ENCODE measurements around the gene LRRC3B.

Gene LRRC3B, protein sequence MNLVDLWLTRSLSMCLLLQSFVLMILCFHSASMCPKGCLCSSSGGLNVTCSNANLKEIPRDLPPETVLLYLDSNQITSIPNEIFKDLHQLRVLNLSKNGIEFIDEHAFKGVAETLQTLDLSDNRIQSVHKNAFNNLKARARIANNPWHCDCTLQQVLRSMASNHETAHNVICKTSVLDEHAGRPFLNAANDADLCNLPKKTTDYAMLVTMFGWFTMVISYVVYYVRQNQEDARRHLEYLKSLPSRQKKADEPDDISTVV

DNA sequence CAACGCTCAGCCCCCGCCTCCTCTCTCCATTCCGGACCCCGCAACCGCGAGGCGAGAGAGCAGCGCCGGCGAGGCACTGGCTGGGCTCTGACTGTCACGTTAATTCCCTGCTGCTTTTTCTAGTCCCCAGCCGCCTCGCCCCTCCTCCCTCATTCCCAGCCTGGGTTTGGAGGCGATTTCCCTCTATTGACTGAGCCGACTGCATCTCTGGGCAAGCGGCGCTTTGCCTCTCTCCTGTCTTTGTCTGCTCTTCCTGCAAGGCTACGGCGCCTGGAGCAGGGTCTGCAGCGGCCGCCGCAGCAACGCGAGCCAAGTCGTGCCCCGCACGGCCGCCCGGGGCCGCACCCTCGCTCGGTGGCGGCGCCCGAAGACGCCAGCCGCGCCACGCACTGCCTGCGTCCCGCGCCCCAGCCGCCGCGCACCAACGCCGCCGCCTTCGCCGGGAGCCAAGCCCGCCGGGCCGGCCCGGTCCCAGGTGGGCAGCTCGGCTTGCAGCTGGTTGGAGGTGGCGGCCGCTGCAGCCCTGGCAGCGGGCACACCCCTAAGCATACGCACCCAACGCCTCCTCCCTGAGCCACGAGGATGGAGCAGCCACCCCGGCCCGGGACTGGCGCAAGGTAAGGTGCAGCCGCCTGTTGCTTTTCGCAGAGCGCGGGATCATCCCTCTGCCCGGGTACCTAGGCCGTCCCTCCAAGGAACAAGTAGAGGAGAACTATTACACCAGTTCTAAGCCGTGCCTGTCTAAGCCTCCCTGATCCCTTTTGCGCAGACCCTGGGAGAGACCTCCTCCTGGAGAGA is at the start of gene LRRC3B:
Gene LRRC3B (plus strand): TSS at position 152 of the 798 bp plus-strand sequence. CDS start 86,901 bp downstream, outside the sequence.
- TF ChIP-seq ZNF565 (CRISPR knock-in tag; conservative IDR thresholded peaks at IDR 0.05; ENCODE audit: low read depth) (no peak), ZFP3 (CRISPR knock-in tag; IDR thresholded peaks at IDR 0.05) (no peak), RARB (CRISPR knock-in tag; IDR thresholded peaks at IDR 0.05) (no peak), TOX (CRISPR knock-in tag; IDR thresholded peaks at IDR 0.05; ENCODE audit: borderline replicate concordance) (no peak), BACH2 (CRISPR knock-in tag; IDR thresholded peaks at IDR 0.05; ENCODE audit: borderline replicate concordance) (no peak), ARNTL (CRISPR knock-in tag; IDR thresholded peaks at IDR 0.05; ENCODE audit: borderline replicate concordance, low read depth) (no peak)

GRCh38 chr3:26574766-26575165 is 47.8 kb upstream of the LRRC3B start:
- no peak for ATAC-seq
- TF ChIP-seq, protein P1, sequence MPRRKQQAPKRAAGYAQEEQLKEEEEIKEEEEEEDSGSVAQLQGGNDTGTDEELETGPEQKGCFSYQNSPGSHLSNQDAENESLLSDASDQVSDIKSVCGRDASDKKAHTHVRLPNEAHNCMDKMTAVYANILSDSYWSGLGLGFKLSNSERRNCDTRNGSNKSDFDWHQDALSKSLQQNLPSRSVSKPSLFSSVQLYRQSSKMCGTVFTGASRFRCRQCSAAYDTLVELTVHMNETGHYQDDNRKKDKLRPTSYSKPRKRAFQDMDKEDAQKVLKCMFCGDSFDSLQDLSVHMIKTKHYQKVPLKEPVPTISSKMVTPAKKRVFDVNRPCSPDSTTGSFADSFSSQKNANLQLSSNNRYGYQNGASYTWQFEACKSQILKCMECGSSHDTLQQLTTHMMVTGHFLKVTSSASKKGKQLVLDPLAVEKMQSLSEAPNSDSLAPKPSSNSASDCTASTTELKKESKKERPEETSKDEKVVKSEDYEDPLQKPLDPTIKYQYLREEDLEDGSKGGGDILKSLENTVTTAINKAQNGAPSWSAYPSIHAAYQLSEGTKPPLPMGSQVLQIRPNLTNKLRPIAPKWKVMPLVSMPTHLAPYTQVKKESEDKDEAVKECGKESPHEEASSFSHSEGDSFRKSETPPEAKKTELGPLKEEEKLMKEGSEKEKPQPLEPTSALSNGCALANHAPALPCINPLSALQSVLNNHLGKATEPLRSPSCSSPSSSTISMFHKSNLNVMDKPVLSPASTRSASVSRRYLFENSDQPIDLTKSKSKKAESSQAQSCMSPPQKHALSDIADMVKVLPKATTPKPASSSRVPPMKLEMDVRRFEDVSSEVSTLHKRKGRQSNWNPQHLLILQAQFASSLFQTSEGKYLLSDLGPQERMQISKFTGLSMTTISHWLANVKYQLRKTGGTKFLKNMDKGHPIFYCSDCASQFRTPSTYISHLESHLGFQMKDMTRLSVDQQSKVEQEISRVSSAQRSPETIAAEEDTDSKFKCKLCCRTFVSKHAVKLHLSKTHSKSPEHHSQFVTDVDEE (CRISPR knock-in tag; IDR thresholded peaks at IDR 0.05), result no peak
- TF ChIP-seq TOX (CRISPR knock-in tag; IDR thresholded peaks at IDR 0.05; ENCODE audit: borderline replicate concordance) (no peak), ZNF70 (CRISPR knock-in tag; IDR thresholded peaks at IDR 0.05) (no peak), ISL1 (CRISPR knock-in tag; IDR thresholded peaks at IDR 0.05) (no peak), RARB (CRISPR knock-in tag; IDR thresholded peaks at IDR 0.05) (no peak), CSRNP3 (CRISPR knock-in tag; IDR thresholded peaks at IDR 0.05) (no peak), PPARA (CRISPR knock-in tag; IDR thresholded peaks at IDR 0.05; ENCODE audit: borderline replicate concordance) (no peak), ZC3H10 (CRISPR knock-in tag; IDR thresholded peaks at IDR 0.05) (no peak), ZNF565 (CRISPR knock-in tag; conservative IDR thresholded peaks at IDR 0.05; ENCODE audit: low read depth) (no peak), ZFP3 (CRISPR knock-in tag; IDR thresholded peaks at IDR 0.05) (no peak), SNAI2 (CRISPR knock-in tag; IDR thresholded peaks at IDR 0.05) (no peak), TCF4 (CRISPR knock-in tag; IDR thresholded peaks at IDR 0.05; ENCODE audit: borderline replicate concordance) (no peak), ZFP30 (CRISPR knock-in tag; IDR thresholded peaks at IDR 0.05) (no peak), CSDC2 (CRISPR knock-in tag; IDR thresholded peaks at IDR 0.05) (no peak), BACH2 (CRISPR knock-in tag; IDR thresholded peaks at IDR 0.05; ENCODE audit: borderline replicate concordance) (no peak), ARNTL (CRISPR knock-in tag; IDR thresholded peaks at IDR 0.05; ENCODE audit: borderline replicate concordance, low read depth) (no peak), CREB5 (CRISPR knock-in tag; IDR thresholded peaks at IDR 0.05; ENCODE audit: low read depth) (no peak)
- TF ChIP-seq, protein P2, sequence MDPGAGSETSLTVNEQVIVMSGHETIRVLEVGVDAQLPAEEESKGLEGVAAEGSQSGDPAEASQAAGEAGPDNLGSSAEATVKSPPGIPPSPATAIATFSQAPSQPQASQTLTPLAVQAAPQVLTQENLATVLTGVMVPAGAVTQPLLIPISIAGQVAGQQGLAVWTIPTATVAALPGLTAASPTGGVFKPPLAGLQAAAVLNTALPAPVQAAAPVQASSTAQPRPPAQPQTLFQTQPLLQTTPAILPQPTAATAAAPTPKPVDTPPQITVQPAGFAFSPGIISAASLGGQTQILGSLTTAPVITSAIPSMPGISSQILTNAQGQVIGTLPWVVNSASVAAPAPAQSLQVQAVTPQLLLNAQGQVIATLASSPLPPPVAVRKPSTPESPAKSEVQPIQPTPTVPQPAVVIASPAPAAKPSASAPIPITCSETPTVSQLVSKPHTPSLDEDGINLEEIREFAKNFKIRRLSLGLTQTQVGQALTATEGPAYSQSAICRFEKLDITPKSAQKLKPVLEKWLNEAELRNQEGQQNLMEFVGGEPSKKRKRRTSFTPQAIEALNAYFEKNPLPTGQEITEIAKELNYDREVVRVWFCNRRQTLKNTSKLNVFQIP (CRISPR knock-in tag; IDR thresholded peaks at IDR 0.05; ENCODE audit: borderline replicate concordance, low read depth), result no peak
- TF ChIP-seq, protein P3, sequence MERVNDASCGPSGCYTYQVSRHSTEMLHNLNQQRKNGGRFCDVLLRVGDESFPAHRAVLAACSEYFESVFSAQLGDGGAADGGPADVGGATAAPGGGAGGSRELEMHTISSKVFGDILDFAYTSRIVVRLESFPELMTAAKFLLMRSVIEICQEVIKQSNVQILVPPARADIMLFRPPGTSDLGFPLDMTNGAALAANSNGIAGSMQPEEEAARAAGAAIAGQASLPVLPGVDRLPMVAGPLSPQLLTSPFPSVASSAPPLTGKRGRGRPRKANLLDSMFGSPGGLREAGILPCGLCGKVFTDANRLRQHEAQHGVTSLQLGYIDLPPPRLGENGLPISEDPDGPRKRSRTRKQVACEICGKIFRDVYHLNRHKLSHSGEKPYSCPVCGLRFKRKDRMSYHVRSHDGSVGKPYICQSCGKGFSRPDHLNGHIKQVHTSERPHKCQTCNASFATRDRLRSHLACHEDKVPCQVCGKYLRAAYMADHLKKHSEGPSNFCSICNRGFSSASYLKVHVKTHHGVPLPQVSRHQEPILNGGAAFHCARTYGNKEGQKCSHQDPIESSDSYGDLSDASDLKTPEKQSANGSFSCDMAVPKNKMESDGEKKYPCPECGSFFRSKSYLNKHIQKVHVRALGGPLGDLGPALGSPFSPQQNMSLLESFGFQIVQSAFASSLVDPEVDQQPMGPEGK (CRISPR knock-in tag; IDR thresholded peaks at IDR 0.05; ENCODE audit: borderline replicate concordance), result no peak

More for the DNA sequence above, at the start of gene LRRC3B:
- no peak for ATAC-seq

Measured in SK-N-SH treated with all-trans-retinoic acid at 6 μM for 48 hours (cell line).